Ascending aorta (tissue), 2 donors: ENCODE results near the gene HOXD12. TPM values are rescaled to one million over a fixed set of nuclear protein-coding genes. Genes with fewer than 3 reads are reported as not detected.

ENCODE experiments used
- DNase-seq, 2 donors: peaks; one replicate each; pipeline ENCODE4 v3.0.0-alpha.2; 2019; ENCODE audit warnings: low spot score in 2 of 2
- H3K27ac ChIP-seq, 2 donors: fragments of 200-600 bp; sonication (generic); one replicate each; pipeline ENCODE4 v1.5.1; 2016 to 2017; ENCODE audit warnings: mild to moderate bottlenecking in 1 of 2
- H3K27me3 ChIP-seq: fragments of 200-600 bp; sonication (generic); one replicate; pipeline ENCODE4 v1.5.1; 2017
- H3K36me3 ChIP-seq, 2 donors: fragments of 200-600 bp; sonication (generic); one replicate each; pipeline ENCODE4 v1.5.1; 2016
- H3K4me1 ChIP-seq, 2 donors: fragments of 200-600 bp; sonication (generic); one replicate each; pipeline ENCODE4 v1.5.1; 2016 to 2017; ENCODE audit warnings: mild to moderate bottlenecking in 1 of 2
- H3K4me3 ChIP-seq, 2 donors: fragments of 200-600 bp; sonication (generic); one replicate each; pipeline ENCODE4 v1.5.1; 2016 to 2017; ENCODE audit warnings: mild to moderate bottlenecking in 1 of 2
- H3K9me3 ChIP-seq, 2 donors: fragments of 200-600 bp; sonication (generic); one replicate each; pipeline ENCODE4 v1.5.1; 2016
- CTCF ChIP-seq, 3 experiments: fragments of 200-600 bp in 2 of 3; fragments of 450-650 bp in 1 of 3; sonication (generic) in 2 of 3; IDR thresholded peaks; one replicate each; pipeline ENCODE4 v1.5.1; 2016 to 2019; ENCODE audit warnings: antibody characterized with exemption in 3 of 3, mild to moderate bottlenecking in 1 of 3, moderate library complexity in 1 of 3
- intact Hi-C: fragments of 100-400 bp; cut with DNase I; formaldehyde crosslinking; loops from one replicate; pipeline ENCODE4 v1.15.1; 2023
- total RNA-seq: library from RNA; depleted of rRNA; stranded (reverse); fragments of >200 nt; gene quantifications from one replicate; pipeline ENCODE4 v1.1.0, GENCODE V29; 2016

The HOXD12 gene
- total RNA-seq, 1 donor from 2014 or later, result not detected

GRCh38 chr2:176129813-176130146, 30.2 kb downstream of the HOXD12 start:
- intact Hi-C loops, result loop anchor here (5.0 to 10.0 kb wide), 4 partner anchors 683 to 1205 kb away; no protein-coding TSS in a partner anchor
- Histone ChIP-seq H3K27ac (peak overlapping the region; percentile 89 to 96), H3K4me1 (peaks cover 0 to 5% of the 10 kb centered on the region in 2 donors), H3K27me3 (no peaks in the 10 kb centered on the region), H3K36me3 (no peaks in the 10 kb centered on the region), H3K4me3 (peak overlapping the region; percentile 61 to 88), H3K9me3 (no peaks in the 10 kb centered on the region)
- TF ChIP-seq CTCF (IDR thresholded peaks at IDR 0.05), result no peak
- no peak for DNase-seq

GRCh38 chr2:176130147-176130956, 30.8 kb downstream of the HOXD12 start:
- DNase-seq, result no peak
- Histone ChIP-seq H3K36me3 (no peaks in the 10 kb centered on the region), H3K4me1 (peaks cover 0 to 8% of the 10 kb centered on the region in 2 donors), H3K4me3 (peak overlapping the region; percentile 61 to 88), H3K9me3 (no peaks in the 10 kb centered on the region), H3K27ac (peak overlapping the region; percentile 89 to 96), H3K27me3 (no peaks in the 10 kb centered on the region)
- no peak for TF ChIP-seq CTCF (IDR thresholded peaks at IDR 0.05)
- intact Hi-C loops, result no loop called here

- Histone ChIP-seq H3K36me3 (no peaks in the 10 kb centered on the region), H3K27ac (peak overlapping the region; percentile 89 to 96), H3K4me3 (peak overlapping the region; percentile 61 to 88), H3K9me3 (no peaks in the 10 kb centered on the region), H3K27me3 (no peaks in the 10 kb centered on the region), H3K4me1 (peaks cover 0 to 12% of the 10 kb centered on the region in 2 donors)
- DNase-seq, result no peak
- TF ChIP-seq CTCF (IDR thresholded peaks at IDR 0.05), result no peak
- intact Hi-C loops, result no loop called here
These were observed 31.6 kb downstream of the HOXD12 start for GRCh38 chr2:176130957-176131847.

GRCh38 chr2:176131848-176132158, 32.2 kb downstream of the HOXD12 start:
- intact Hi-C loops, result no loop called here
- no peak overlapping the region for H3K27ac ChIP-seq
- no peak for TF ChIP-seq CTCF (IDR thresholded peaks at IDR 0.05)

GRCh38 chr2:176132205-176133171, 32.9 kb downstream of the HOXD12 start:
- Histone ChIP-seq H3K9me3 (no peaks in the 10 kb centered on the region), H3K4me1 (peaks cover 0 to 16% of the 10 kb centered on the region in 2 donors), H3K27ac (no peak overlapping the region), H3K4me3 (peak overlapping the region; percentile 22 to 26), H3K27me3 (no peaks in the 10 kb centered on the region), H3K36me3 (no peaks in the 10 kb centered on the region)
- no peak for DNase-seq
- no peak for TF ChIP-seq CTCF (IDR thresholded peaks at IDR 0.05)
- intact Hi-C loops, result no loop called here

More at GRCh38 chr2:176131848-176132158, 32.2 kb downstream of the HOXD12 start:
- no peak for DNase-seq
- Histone ChIP-seq H3K4me1 (peaks cover 0 to 12% of the 10 kb centered on the region in 2 donors), H3K9me3 (no peaks in the 10 kb centered on the region), H3K4me3 (peak overlapping the region; percentile 22 to 26), H3K27me3 (no peaks in the 10 kb centered on the region), H3K36me3 (no peaks in the 10 kb centered on the region)
